SH-SY5Y (cell line): Measurements from ENCODE around the gene CRKL.

Experiments
- GATA2 ChIP-seq: IDR thresholded peaks from 2 replicates; pipeline ENCODE4 v1.6.1; 2011; ENCODE audit warnings: mild to moderate bottlenecking, low read depth, low read length
- GATA3 ChIP-seq: IDR thresholded peaks from 2 replicates; pipeline ENCODE4 v1.6.1; 2011; ENCODE audit warnings: low read depth, mild to moderate bottlenecking, low read length, moderate library complexity

The CRKL gene

DNA sequence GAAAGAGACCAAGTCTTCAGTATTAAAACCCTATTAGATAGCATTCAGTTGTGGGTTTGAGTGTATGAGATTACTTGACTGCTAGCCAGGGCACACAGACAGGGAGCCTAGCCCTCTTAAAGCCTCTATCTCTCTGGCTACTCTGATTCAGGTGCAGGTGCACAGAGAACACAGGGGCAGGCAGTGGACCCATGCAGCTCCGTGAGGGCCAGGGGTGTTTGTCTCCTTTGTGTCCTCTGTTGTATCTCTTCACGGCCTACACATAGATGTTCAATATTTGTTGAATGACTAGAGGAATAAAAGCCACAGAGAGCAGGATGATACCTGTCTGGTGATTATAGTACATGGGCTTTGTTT, 28.3 kb downstream of the CRKL start:
- TF ChIP-seq GATA3 (no peak), GATA2 (no peak)

DNA sequence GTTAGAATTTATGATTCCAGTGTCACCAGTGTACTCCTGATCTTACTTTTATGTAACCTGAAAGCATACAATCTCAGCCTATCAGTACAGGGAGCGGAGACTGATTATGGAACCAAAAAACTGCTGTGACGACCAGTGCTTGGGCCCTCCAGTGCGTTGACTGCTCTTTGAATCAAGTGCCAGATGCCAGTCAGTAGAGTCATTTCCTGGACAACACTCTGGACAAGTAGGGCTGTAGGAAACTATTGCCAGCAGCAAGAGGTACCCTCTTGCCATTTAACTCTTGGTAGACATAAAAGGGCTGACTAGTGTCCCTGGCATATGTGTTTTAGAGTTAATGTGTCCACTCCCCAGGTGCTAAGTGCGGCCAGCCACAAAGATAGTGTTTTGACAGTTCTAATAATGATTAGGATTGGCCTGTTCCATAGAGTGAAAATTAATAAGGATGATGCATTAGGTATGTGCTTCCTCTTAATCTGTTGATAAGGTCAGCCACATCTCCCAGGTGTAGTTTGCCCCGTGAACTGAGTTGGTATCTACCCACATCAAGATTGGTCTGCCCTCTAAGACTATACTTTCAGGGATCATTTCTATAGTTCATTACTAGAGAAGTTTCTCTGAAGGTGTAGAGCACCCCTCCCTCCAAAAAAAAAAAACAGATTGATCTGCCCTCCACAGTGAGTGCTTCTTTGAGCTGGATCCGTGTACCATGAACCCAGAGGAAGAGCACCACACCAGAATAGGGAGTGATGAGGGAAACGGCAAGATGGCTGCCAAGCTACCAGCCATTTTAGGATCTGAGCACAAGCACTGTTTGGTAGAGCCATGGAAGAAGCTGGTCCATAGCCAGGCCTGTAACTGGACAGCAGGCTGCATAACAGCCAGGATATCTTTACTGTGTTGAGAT, 29.1 kb downstream of the CRKL start:
- TF ChIP-seq GATA2 (no peak), GATA3 (no peak)

DNA sequence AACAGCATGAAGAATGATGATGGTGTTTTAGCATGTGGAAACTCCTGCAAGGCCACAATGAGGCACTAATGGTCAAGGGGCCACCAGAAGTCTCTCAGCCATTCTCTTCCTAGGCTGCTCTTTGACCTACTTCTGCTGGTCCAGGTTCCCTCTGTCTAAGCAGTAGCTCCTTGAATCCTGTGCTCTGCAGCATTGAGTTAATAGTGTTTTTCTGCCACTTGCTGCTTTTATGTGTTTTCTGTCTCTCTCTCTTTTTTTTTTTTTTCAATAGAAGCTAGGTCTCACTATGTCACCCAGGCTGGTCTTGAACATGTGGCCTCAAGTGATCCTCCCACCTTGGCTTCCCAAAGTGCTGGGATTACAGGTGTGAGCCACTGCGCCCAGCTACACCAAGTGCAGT, 29.8 kb downstream of the CRKL start:
- no peak for TF ChIP-seq GATA2
- no peak for TF ChIP-seq GATA3

GRCh38 chr22:20948450-20948849, 31.2 kb downstream of the CRKL start:
- TF ChIP-seq GATA2 (no peak), GATA3 (no peak)

GRCh38 chr22:20948989-20949388, 31.8 kb downstream of the CRKL start:
- TF ChIP-seq GATA3 (no peak), GATA2 (no peak)

- no peak for TF ChIP-seq GATA2
- TF ChIP-seq GATA3 = no peak
Measured at GRCh38 chr22:20949698-20950183, 32.5 kb downstream of the CRKL start.

DNA sequence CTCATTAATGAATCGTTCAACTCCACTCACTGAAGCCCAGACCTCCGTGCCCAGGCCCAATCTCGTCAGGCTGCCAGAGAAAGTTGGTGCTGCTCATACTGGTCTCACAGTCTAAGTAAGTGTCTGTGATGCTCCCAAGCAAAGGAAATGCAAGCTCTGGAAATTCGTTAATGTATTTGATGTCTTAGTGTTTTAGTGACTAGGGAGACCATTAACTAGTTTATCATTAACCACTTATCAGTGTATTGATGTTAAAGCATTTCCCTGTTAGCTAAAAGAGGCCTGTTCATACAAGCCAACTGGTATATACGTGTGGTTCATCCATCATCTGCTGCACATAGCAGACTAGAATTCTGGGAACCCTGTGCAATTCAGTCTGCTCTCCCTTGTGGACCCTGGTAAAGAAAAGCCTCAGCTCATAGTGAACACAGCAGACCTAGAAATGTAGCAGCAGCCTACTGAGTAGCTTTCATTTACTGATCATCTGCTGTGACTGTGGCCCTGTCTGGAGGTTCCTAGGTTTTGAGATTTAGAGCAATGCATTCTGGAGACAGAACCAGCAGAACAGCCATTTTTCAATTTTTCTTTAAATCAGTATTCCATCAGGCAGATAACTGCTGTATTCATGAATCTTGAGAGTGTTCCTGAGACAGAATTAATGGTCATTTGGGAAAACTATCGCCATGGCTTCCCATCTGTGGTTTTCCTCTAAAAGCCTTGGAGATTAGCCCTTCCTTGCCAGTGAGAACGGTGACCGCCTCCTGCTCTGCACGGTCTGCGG, 34.1 kb downstream of the CRKL start:
- TF ChIP-seq GATA2 = no peak
- TF ChIP-seq GATA3 = no peak

- TF ChIP-seq GATA2 = no peak
- no peak for TF ChIP-seq GATA3
Measured at GRCh38 chr22:20951932-20952380, 34.7 kb downstream of the CRKL start.

- TF ChIP-seq GATA2 = no peak
- TF ChIP-seq GATA3 = no peak
Measured at GRCh38 chr22:20952544-20953341, 35.5 kb downstream of the CRKL start.

- TF ChIP-seq GATA2 (no peak), GATA3 (no peak)
Measured at GRCh38 chr22:20953342-20953608, 36.1 kb downstream of the CRKL start.

- TF ChIP-seq GATA2 (no peak), GATA3 (no peak)
Measured at GRCh38 chr22:20953668-20954500, 36.7 kb downstream of the CRKL start.

DNA sequence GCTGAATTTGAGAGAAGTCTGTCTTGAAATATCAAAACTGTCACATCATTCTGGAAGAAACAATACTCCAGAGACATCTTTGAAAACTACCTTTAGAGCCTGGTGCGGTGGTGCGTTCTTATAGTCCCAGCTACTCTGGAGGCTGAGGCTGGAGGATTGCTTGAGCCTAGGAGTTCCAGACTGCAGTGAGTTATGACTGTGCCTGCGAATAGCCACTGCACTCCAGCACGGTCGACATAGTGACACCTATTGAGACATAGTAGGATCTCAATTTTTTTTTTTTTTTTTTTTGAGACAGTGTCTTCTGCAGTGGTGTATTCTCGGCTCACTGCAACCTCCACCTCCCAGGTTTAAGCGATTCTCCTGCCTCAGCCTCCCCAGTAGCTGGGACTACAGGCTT, 38.3 kb downstream of the CRKL start:
- no peak for TF ChIP-seq GATA2
- no peak for TF ChIP-seq GATA3

- TF ChIP-seq GATA3 = no peak
- no peak for TF ChIP-seq GATA2
Measured at GRCh38 chr22:20956258-20957101, 39.3 kb downstream of the CRKL start.
